ENCODE data around the gene IFT74. TPM values are rescaled to one million over a fixed set of nuclear protein-coding genes. Genes with fewer than 3 reads are reported as not detected.

The IFT74 gene
- total and polyA plus RNA-seq, 9 of the 15 experiments (the other 6 are each of a cell fraction or from before 2014, with no cell fraction given) = 6.1 to 13.2 (median 9.3) TPM

DNA sequence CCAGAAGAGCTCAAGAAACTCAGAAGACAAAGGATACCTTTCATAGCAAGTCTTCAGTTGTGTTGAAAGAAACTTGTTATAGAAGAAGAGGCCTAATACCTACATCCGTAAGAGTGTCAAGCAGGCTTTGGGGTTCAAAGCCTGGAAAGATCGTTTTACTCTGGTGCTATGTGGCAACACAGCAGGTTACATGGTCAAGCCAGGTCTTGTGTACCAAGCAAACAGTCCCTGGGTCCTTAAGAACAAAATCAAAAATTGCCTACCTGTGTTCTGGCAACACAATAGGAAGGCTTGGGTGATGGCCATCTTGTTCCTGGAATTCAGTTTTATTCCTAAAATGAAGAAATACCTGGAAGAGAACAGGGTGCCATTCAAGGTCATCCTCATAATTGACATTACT, 81.3 kb downstream of the IFT74 start:
- CTCF ChIA-PET (ENCODE audit: low intra/inter-chr PET ratio) = no interaction called here
- ATAC-seq = no peak
- TF ChIP-seq ZNF174 (CRISPR knock-in tag; IDR thresholded peaks at IDR 0.05) (no peak), KLF1 (tag; IDR thresholded peaks at IDR 0.05) (no peak), THRAP3 (IDR thresholded peaks at IDR 0.05; ENCODE audit: borderline replicate concordance) (no peak), FOS (IDR thresholded peaks at IDR 0.05; ENCODE audit: extremely low read depth, insufficient read length) (no peak), HDGF (IDR thresholded peaks at IDR 0.05) (no peak), FOXA3 (CRISPR knock-in tag; conservative IDR thresholded peaks at IDR 0.05 in 1 of 2, IDR thresholded peaks at IDR 0.05 in 1 of 2) (no peak), RBFOX2 (IDR thresholded peaks at IDR 0.05; ENCODE audit: low read depth, low read length) (no peak), SMARCA4 (IDR thresholded peaks at IDR 0.05) (no peak), ZNF707 (CRISPR knock-in tag; conservative IDR thresholded peaks at IDR 0.05) (no peak), LEF1 (IDR thresholded peaks at IDR 0.05) (no peak), ZNF717 (CRISPR knock-in tag; IDR thresholded peaks at IDR 0.05) (no peak), XRCC3 (IDR thresholded peaks at IDR 0.05) (no peak), PTTG1 (tag; IDR thresholded peaks at IDR 0.05; ENCODE audit: low read depth) (no peak)
- TF ChIP-seq, protein P1, sequence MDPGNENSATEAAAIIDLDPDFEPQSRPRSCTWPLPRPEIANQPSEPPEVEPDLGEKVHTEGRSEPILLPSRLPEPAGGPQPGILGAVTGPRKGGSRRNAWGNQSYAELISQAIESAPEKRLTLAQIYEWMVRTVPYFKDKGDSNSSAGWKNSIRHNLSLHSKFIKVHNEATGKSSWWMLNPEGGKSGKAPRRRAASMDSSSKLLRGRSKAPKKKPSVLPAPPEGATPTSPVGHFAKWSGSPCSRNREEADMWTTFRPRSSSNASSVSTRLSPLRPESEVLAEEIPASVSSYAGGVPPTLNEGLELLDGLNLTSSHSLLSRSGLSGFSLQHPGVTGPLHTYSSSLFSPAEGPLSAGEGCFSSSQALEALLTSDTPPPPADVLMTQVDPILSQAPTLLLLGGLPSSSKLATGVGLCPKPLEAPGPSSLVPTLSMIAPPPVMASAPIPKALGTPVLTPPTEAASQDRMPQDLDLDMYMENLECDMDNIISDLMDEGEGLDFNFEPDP (CRISPR knock-in tag; IDR thresholded peaks at IDR 0.05) = no peak
- TF ChIP-seq, protein P2, sequence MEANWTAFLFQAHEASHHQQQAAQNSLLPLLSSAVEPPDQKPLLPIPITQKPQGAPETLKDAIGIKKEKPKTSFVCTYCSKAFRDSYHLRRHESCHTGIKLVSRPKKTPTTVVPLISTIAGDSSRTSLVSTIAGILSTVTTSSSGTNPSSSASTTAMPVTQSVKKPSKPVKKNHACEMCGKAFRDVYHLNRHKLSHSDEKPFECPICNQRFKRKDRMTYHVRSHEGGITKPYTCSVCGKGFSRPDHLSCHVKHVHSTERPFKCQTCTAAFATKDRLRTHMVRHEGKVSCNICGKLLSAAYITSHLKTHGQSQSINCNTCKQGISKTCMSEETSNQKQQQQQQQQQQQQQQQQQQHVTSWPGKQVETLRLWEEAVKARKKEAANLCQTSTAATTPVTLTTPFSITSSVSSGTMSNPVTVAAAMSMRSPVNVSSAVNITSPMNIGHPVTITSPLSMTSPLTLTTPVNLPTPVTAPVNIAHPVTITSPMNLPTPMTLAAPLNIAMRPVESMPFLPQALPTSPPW (CRISPR knock-in tag; IDR thresholded peaks at IDR 0.05) = no peak
- TF ChIP-seq, protein P3, sequence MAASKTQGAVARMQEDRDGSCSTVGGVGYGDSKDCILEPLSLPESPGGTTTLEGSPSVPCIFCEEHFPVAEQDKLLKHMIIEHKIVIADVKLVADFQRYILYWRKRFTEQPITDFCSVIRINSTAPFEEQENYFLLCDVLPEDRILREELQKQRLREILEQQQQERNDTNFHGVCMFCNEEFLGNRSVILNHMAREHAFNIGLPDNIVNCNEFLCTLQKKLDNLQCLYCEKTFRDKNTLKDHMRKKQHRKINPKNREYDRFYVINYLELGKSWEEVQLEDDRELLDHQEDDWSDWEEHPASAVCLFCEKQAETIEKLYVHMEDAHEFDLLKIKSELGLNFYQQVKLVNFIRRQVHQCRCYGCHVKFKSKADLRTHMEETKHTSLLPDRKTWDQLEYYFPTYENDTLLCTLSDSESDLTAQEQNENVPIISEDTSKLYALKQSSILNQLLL (CRISPR knock-in tag; IDR thresholded peaks at IDR 0.05; ENCODE audit: borderline replicate concordance) = no peak

More for the DNA sequence above, 81.3 kb downstream of the IFT74 start:
- Histone ChIP-seq H3K9ac (ENCODE audit: insufficient read depth in 1 of 2, low read depth in 2 of 2, low read length in 2 of 2) (no peak overlapping the region), H3K9me3 (replicated peaks; ENCODE audit: control insufficient read depth, insufficient read depth, low read depth, low read length) (no peaks in the 10 kb centered on the region), H4K20me1 (replicated peaks; ENCODE audit: control insufficient read depth, insufficient read depth, low read length) (no peaks in the 10 kb centered on the region), H3K27ac (ENCODE audit: extremely low read depth, low read depth, low read length) (no peak overlapping the region), H3K27me3 (ENCODE audit: control insufficient read depth in 2 of 2, insufficient read depth in 2 of 2, low read length in 2 of 2) (no peaks in the 10 kb centered on the region), H3K4me3 (no peak overlapping the region), H3K4me1 (replicated peaks in 1 of 2; ENCODE audit: control insufficient read depth in 2 of 2, insufficient read depth in 2 of 2, low read length in 2 of 2) (no peaks in the 10 kb centered on the region), H3K9me1 (ENCODE audit: control insufficient read depth, insufficient read depth, low read length) (no peaks in the 10 kb centered on the region), H3K79me2 (ENCODE audit: control insufficient read depth, insufficient read depth, low read length) (no peaks in the 10 kb centered on the region), H3K36me3 (ENCODE audit: control insufficient read depth, insufficient read depth, low read length) (no peaks in the 10 kb centered on the region), H3K4me2 (ENCODE audit: insufficient read depth, low read length) (no peak overlapping the region), H2AFZ (ENCODE audit: low read depth, low read length) (no peak overlapping the region)
- in situ Hi-C loops (cut with MboI) = no loop called here
- intact Hi-C loops (cut with micrococcal nuclease) = no loop called here
- DNase-seq (ENCODE audit: extremely low read depth in 1 of 4, low spot score in 3 of 4) = no peak
- POLR2A ChIA-PET = no interaction called here
- FAIRE-seq = no peak
- no TSS peak for BruUV-seq (replicated peaks)
- WGBS (ENCODE audit: insufficient coverage, low coverage, missing lambda C conversion rate) = 50% methylated on average over 2 of the region's 2 CpGs
